GM12875 (cell line): ENCODE results near the gene CETN3.

Experiments
- H3K4me3 ChIP-seq: one replicate; pipeline ENCODE4 v1.5.1; 2011; ENCODE audit warnings: low read depth, low read length, control low read depth
- TF ChIP-seq, protein P1 (sequence below): IDR thresholded peaks from 2 replicates; pipeline ENCODE4 v1.5.1; 2011; ENCODE audit warnings: low read depth, mild to moderate bottlenecking, control low read depth, inconsistent platforms, low read length, moderate library complexity, borderline replicate concordance; ENCODE audit not compliant: insufficient read depth

Gene CETN3

DNA sequence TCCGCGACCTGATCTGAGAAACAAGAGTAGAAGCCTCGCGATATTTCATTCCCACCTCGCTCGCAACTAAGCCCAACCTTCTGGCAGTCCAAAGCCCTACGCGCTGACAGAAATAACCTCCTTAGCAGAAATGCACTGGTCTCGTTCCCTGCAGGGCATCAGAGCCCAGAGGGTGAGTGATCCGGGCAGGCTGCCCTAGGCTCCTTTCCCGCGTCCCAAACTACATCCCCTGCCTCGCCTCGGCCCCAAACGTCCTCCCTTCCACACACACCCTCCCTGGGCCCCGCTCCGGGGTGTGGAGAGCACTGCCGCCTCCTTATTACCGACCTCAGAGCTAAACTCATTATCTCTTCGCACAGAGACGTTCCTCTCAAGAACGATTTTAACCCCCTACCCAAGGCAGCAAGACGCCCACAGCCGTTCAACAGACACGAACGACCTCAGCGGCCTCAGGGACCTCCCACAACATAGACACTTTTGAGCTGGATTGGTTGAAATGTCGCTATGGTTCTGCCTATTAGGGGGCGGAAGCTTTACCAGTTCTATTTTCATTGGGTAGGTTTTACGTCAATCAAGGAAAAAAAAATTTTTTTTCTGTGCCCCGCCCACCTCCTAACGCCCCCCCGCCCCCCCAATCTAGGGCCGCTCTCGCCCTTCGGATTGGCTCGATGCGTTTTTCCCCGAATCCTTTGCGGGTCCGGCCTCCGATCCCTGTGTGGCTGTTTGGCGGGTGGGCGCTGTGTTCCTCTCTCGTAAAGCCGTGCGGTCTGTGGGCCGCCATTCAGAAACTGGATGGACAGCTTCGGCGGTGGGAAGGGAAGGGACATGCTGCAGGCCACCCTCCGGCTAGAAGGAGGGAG is at the start of gene CETN3:
CETN3 (minus strand) TSS at position 439 of the 860 bp plus-strand sequence; CDS start at position 344, 95 bp downstream.
- H3K4me3 ChIP-seq, result peak within 1 kb of the TSS; percentile 94
- TF ChIP-seq, protein P1, sequence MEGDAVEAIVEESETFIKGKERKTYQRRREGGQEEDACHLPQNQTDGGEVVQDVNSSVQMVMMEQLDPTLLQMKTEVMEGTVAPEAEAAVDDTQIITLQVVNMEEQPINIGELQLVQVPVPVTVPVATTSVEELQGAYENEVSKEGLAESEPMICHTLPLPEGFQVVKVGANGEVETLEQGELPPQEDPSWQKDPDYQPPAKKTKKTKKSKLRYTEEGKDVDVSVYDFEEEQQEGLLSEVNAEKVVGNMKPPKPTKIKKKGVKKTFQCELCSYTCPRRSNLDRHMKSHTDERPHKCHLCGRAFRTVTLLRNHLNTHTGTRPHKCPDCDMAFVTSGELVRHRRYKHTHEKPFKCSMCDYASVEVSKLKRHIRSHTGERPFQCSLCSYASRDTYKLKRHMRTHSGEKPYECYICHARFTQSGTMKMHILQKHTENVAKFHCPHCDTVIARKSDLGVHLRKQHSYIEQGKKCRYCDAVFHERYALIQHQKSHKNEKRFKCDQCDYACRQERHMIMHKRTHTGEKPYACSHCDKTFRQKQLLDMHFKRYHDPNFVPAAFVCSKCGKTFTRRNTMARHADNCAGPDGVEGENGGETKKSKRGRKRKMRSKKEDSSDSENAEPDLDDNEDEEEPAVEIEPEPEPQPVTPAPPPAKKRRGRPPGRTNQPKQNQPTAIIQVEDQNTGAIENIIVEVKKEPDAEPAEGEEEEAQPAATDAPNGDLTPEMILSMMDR, result no peak

DNA sequence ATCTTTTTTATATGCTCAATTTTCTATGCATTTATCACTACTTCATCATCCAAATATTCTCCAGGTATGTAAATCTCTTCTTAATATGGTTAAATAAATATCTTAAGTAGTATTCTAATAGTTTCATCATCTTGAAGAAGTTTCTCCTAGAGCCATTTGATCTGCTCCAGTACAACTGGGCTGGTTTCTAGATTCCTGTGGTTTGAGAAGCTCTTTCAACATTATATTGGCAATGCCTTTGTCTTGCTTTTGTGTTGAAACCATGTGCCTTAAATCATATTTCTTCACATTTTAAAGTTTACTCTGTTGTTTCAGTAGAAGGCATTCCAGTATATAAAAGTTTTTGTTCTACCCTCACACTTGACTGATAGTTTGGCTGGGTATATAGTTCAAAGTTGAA is 37.4 kb upstream of the CETN3 start:
- H3K4me3 ChIP-seq, result no peak overlapping the region
- TF ChIP-seq, protein P1, result no peak

DNA sequence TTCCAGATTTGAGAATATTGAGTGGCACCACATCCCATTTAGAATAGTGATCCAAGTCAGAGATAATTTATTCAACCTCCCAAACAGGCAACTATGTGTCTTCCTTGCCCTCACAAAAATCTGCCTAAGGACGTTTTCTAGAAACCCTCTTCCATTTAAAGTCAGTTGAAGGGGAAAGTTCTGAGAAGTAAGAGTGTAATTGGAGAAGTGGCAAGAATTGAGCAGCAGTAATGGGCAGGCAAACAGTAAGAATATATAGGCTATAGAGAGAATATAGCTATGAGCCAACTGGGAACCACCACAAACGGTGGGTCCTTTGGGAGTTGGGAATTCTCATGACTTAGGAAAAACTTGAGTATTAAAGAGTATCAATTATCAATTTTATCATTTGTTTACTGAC is 31.1 kb upstream of the CETN3 start:
- TF ChIP-seq, protein P1, result no peak
- H3K4me3 ChIP-seq, result no peak overlapping the region

DNA sequence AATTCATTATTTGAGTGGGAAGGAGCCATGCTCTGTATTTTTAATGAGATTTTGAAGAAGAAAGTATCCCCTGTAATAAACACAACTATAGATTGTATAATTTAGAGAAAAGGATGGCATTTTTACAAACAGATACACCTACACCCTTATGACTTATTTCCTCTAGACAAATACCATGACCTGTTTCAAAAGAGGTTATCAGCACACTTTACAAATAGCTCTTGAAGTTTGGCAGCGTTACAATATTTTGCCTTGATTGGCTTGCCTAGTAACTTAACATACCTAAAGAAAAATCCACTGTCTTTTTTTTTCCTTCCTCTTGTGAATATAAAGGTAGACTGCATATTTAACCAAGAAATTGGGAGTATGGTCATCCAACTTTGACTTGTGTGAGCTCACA is 28.5 kb upstream of the CETN3 start:
- H3K4me3 ChIP-seq, result no peak overlapping the region
- TF ChIP-seq, protein P1, result no peak

DNA sequence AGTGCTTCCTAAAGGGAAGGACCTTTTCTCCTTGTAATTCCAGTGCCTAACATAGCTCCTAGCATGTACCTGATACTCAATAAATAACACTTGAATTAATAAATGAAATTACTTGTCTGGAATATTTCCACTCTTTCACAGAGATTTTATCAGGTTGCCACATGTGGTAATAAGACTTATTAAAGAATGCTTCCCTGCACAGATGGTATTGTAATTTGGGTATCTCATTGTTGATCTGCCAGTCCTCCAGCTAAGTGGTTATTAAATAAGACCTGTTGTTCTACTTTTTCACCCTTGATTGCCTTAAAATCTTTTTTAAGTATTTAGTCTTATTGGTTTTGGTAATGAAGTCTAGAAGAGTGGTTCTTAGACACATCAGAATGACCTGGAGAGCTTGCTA is 28.1 kb upstream of the CETN3 start:
- TF ChIP-seq, protein P1, result no peak
- H3K4me3 ChIP-seq, result no peak overlapping the region

DNA sequence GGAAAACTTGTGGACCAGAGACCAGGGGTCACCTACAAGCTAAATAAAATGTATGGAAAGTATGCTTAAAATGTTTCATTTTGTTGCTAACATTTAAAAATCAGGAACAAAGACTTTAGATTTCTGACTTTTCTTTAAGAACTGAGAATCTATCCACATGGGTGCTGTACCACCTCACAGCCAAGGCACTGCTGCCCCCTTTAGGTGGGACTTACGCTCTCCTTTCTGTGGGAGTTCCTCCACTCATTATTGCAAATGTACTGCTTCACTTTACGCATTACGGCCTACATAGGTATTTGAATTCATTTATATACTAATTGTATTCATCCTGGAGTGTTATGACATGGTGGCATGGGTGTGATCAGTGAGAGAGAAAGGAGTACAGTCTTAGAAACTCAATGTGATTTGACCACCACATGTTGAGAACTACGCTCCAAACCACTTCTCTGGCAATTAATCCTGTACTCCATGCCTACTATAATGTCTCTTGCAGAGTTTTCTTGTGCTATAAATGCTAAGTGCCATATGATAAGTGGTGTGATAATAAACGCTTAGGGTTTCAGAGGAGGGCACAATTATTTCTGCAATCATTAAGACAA is 24.7 kb upstream of the CETN3 start:
- TF ChIP-seq, protein P1, result peak; percentile 60; the same call in 1 of the 2 replicates
- no peak overlapping the region for H3K4me3 ChIP-seq

DNA sequence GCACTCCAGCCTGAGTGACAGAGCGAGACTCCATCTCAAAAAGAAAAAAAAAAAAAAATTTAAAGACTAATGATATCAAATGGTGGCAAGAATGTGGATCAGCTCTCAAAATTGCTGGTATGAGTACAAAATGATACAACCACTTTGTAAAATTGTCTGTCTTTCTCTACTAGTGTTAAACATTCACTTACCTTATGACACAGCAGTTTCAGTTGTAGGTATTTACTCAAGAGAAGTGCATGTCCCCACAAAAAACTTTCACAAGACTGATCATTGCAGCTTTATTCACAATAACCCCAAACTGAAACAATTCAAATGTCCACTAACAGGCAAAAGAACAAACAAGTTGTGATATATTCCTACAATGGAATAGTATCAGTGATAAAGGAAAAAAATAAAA is 14.7 kb upstream of the CETN3 start:
- TF ChIP-seq, protein P1, result no peak
- no peak overlapping the region for H3K4me3 ChIP-seq
